CD4-positive, alpha-beta T cell (primary cell): ENCODE measurements around the gene ZNF787. TPM values are rescaled to one million over a fixed set of nuclear protein-coding genes. Genes with fewer than 3 reads are reported as not detected.

Experiments
- ATAC-seq: fragments of 200-7000 bp; cut with Tn5 transposase; one replicate; pipeline ENCODE4 v1.10.0; 2022; ENCODE audit warnings: mild to moderate bottlenecking; ENCODE audit not compliant: poor library complexity
- CTCF ChIA-PET: fragments of 350-600 bp; sonication (Branson Sonifier 250); formaldehyde crosslinking; loops from one replicate; lab custom pipeline; 2021; ENCODE audit warnings: antibody characterized with exemption, inconsistent platforms; lab: Charles Lee
- POLR2A ChIA-PET: fragments of 350-600 bp; sonication (Branson Sonifier 250); formaldehyde crosslinking; loops from one replicate; lab custom pipeline; 2021; ENCODE audit warnings: antibody characterized with exemption, inconsistent platforms; lab: Charles Lee
- DNase-seq, 14 experiments: peaks; one replicate each; pipeline ENCODE4 v3.0.0-alpha.2; 2013 to 2020; ENCODE audit warnings: mixed read lengths in 2 of 14
- H3K27ac ChIP-seq, 2 donors: one replicate each; pipeline versions ENCODE4 v1.5.1 to v1.7.0; 2013; ENCODE audit warnings: low read length in 2 of 2, low read depth in 1 of 2, mild to moderate bottlenecking in 1 of 2
- H3K27me3 ChIP-seq, 2 experiments: 1 replicate in 1 of 2; 2 replicates in 1 of 2; pipeline versions ENCODE4 v1.6.1 to v1.7.0; 2013; ENCODE audit warnings: low read length in 2 of 2, control low read depth in 1 of 2, mild to moderate bottlenecking in 1 of 2, moderate library complexity in 1 of 2; ENCODE audit not compliant: insufficient read depth in 2 of 2, control insufficient read depth in 1 of 2
- H3K36me3 ChIP-seq: one replicate; pipeline ENCODE4 v1.6.1; 2013; ENCODE audit warnings: low read length, control low read depth; ENCODE audit not compliant: insufficient read depth
- H3K4me1 ChIP-seq: one replicate; pipeline ENCODE4 v1.6.1; 2013; ENCODE audit warnings: low read length, control low read depth; ENCODE audit not compliant: insufficient read depth
- H3K4me3 ChIP-seq: one replicate; pipeline ENCODE4 v1.5.1; 2013; ENCODE audit warnings: mild to moderate bottlenecking, low read length, moderate library complexity
- H3K9me3 ChIP-seq, 2 experiments: 1 replicate in 1 of 2; 2 replicates in 1 of 2; pipeline versions ENCODE4 v1.6.1 to v1.7.0; 2013; ENCODE audit warnings: low read length in 2 of 2, mild to moderate bottlenecking in 2 of 2, control low read depth in 1 of 2, moderate library complexity in 1 of 2; ENCODE audit not compliant: control insufficient read depth in 1 of 2, insufficient read depth in 1 of 2
- H3K27ac Mint-ChIP-seq: one replicate; pipeline ENCODE4 v1.8.0; 2020; ENCODE audit warnings: mixed read lengths
- H3K27me3 Mint-ChIP-seq: one replicate; pipeline ENCODE4 v1.8.0; 2021; ENCODE audit warnings: mixed read lengths
- H3K36me3 Mint-ChIP-seq: one replicate; pipeline ENCODE4 v1.8.0; 2021; ENCODE audit warnings: low read depth, mixed read lengths
- H3K4me1 Mint-ChIP-seq: one replicate; pipeline ENCODE4 v1.8.0; 2021; ENCODE audit warnings: low read depth, mixed read lengths
- H3K4me3 Mint-ChIP-seq: one replicate; pipeline ENCODE4 v1.8.0; 2020; ENCODE audit warnings: mild to moderate bottlenecking, mixed read lengths
- H3K9me3 Mint-ChIP-seq: one replicate; pipeline ENCODE4 v1.8.0; 2020; ENCODE audit warnings: mixed read lengths
- intact Hi-C, 2 experiments: fragments of 100-400 bp; cut with DNase I in 1 of 2; cut with micrococcal nuclease in 1 of 2; formaldehyde crosslinking; loops; one replicate each; pipeline versions ENCODE4 v1.15.1 to v1.9.0; 2023 to 2025; cut with DNase I, micrococcal nuclease
- total RNA-seq, 174 experiments: library from RNA in 2 of 174; stranded (reverse) in 2 of 174; gene quantifications; one replicate each; pipeline ENCODE4 v1.2.3 and lab custom pipeline; 2021 to 2026
- TF ChIP-seq, protein P1 (sequence below): fragments of 200-600 bp; IDR thresholded peaks from one replicate; pipeline ENCODE4 v1.8.0; 2022; ENCODE audit warnings: antibody characterized with exemption, mild to moderate bottlenecking

ZNF787 gene
- total RNA-seq, 2 experiments from 2014 or later = 11.4 to 11.5 TPM

DNA sequence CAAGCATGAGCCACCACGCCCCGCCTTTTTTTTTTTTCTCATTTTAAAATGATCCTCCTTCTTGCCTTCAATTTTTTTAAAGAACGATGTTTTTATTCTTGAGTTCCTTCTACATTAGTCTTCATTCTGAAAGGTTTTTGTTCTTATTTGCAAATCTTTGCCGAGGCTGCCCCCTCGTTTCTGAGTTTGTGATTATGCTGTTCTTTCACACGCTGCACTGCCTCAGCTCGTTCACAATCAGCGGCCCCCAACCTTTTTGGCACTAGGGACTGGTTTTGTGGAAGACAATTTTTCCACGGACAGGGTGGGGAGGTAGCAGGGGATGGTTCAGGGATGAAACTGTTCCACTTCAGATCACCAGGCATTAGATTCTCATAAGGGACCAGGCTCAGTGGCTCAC lies 26.6 kb downstream of the ZNF787 start:
- ChIA-PET POLR2A (no interaction called here), CTCF (no interaction called here)
- H3K4me1 ChIP-seq = peaks cover 5% of the 10 kb centered on the region
- H3K36me3 Mint-ChIP-seq = peaks cover 44% of the 10 kb centered on the region
- H3K4me1 Mint-ChIP-seq = peaks cover 6% of the 10 kb centered on the region
- intact Hi-C loops = no loop called here
- no peak overlapping the region for H3K27ac Mint-ChIP-seq
- no peaks in the 10 kb centered on the region for H3K9me3 ChIP-seq
- no peaks in the 10 kb centered on the region for H3K27me3 Mint-ChIP-seq
- DNase-seq (no peak), ATAC-seq (no peak)
- no peak overlapping the region for H3K4me3 Mint-ChIP-seq
- H3K27ac ChIP-seq = no peak overlapping the region
- no peaks in the 10 kb centered on the region for H3K27me3 ChIP-seq
- peaks cover 16% of the 10 kb centered on the region for H3K36me3 ChIP-seq
- no peaks in the 10 kb centered on the region for H3K9me3 Mint-ChIP-seq
- no peak overlapping the region for H3K4me3 ChIP-seq
- TF ChIP-seq, protein P1, sequence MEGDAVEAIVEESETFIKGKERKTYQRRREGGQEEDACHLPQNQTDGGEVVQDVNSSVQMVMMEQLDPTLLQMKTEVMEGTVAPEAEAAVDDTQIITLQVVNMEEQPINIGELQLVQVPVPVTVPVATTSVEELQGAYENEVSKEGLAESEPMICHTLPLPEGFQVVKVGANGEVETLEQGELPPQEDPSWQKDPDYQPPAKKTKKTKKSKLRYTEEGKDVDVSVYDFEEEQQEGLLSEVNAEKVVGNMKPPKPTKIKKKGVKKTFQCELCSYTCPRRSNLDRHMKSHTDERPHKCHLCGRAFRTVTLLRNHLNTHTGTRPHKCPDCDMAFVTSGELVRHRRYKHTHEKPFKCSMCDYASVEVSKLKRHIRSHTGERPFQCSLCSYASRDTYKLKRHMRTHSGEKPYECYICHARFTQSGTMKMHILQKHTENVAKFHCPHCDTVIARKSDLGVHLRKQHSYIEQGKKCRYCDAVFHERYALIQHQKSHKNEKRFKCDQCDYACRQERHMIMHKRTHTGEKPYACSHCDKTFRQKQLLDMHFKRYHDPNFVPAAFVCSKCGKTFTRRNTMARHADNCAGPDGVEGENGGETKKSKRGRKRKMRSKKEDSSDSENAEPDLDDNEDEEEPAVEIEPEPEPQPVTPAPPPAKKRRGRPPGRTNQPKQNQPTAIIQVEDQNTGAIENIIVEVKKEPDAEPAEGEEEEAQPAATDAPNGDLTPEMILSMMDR = no peak

- Mint-ChIP-seq H3K27ac (no peak overlapping the region), H3K4me3 (no peak overlapping the region), H3K9me3 (no peaks in the 10 kb centered on the region), H3K27me3 (no peaks in the 10 kb centered on the region), H3K36me3 (peaks cover 49% of the 10 kb centered on the region), H3K4me1 (peaks cover 6% of the 10 kb centered on the region)
- H3K27me3 ChIP-seq = no peaks in the 10 kb centered on the region
- H3K9me3 ChIP-seq = no peaks in the 10 kb centered on the region
- CTCF ChIA-PET = no interaction called here
- peaks cover 5% of the 10 kb centered on the region for H3K4me1 ChIP-seq
- H3K36me3 ChIP-seq = peaks cover 19% of the 10 kb centered on the region
- intact Hi-C loops = no loop called here
- H3K27ac ChIP-seq = no peak overlapping the region
- POLR2A ChIA-PET = no interaction called here
- ATAC-seq (no peak), DNase-seq (no peak)
- TF ChIP-seq, protein P1 = no peak
- H3K4me3 ChIP-seq = no peak overlapping the region
These were observed 28.1 kb downstream of the ZNF787 start for GRCh38 chr19:56092685-56093631.

- peak in 4 of 14 experiments; percentile 8 to 57 (median 41) for DNase-seq
- TF ChIP-seq, protein P1 = no peak
- ChIA-PET CTCF (no interaction called here), POLR2A (no interaction called here)
- Histone ChIP-seq H3K36me3 (peaks cover 19% of the 10 kb centered on the region), H3K27ac (no peak overlapping the region), H3K9me3 (no peaks in the 10 kb centered on the region), H3K4me3 (no peak overlapping the region), H3K27me3 (no peaks in the 10 kb centered on the region), H3K4me1 (peaks cover 5% of the 10 kb centered on the region)
- no peak overlapping the region for H3K27ac Mint-ChIP-seq
- peaks cover 6% of the 10 kb centered on the region for H3K4me1 Mint-ChIP-seq
- H3K36me3 Mint-ChIP-seq = peaks cover 46% of the 10 kb centered on the region
- no peaks in the 10 kb centered on the region for H3K9me3 Mint-ChIP-seq
- intact Hi-C loops = no loop called here
- H3K27me3 Mint-ChIP-seq = no peaks in the 10 kb centered on the region
- no peak overlapping the region for H3K4me3 Mint-ChIP-seq
- no peak for ATAC-seq
These were observed 29.1 kb downstream of the ZNF787 start for GRCh38 chr19:56091751-56092546.
